DMS114 treated with DMSO at 0.1 percent for 48 hours (cell line): ENCODE results near the gene CHRNB1.

Experiments used
- DNase-seq: peaks from one replicate; lab custom pipeline; 2025; ENCODE audit not compliant: unreplicated experiment; lab: John Stamatoyannopoulos, UW

Gene CHRNB1

DNA sequence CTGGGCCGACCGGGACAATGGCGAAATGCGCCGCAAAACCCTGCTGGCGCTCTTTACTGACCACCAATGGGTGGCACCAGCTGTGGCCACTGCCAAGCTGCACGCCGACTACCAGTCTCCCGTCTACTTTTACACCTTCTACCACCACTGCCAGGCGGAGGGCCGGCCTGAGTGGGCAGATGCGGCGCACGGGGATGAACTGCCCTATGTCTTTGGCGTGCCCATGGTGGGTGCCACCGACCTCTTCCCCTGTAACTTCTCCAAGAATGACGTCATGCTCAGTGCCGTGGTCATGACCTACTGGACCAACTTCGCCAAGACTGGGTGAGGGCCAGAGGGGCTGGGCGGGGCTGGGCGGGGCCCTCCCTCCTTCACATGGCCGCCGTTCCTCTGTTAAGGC, 29.1 kb upstream of the CHRNB1 start:
- no peak for DNase-seq

DNA sequence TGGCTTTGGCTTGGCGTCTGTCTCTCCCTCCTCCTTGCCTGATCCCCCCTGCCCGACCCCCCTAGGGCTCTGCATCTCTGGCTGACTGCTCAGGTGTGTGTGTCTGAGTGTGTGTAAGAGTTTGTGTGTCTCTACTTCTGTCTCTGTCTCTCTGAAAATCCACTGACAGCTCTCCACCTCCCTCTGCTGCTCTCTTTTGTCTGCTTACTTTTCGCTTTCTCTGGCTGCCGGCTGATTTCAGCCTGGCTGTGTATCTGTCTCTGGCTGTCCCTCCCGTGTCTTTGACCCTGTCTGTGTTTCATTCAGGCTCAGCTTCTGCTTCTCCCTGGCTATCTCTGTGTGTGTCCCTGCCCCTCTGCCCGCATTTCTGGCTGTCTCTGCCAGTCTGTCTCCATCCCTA, 28.5 kb upstream of the CHRNB1 start:
- no peak for DNase-seq

DNA sequence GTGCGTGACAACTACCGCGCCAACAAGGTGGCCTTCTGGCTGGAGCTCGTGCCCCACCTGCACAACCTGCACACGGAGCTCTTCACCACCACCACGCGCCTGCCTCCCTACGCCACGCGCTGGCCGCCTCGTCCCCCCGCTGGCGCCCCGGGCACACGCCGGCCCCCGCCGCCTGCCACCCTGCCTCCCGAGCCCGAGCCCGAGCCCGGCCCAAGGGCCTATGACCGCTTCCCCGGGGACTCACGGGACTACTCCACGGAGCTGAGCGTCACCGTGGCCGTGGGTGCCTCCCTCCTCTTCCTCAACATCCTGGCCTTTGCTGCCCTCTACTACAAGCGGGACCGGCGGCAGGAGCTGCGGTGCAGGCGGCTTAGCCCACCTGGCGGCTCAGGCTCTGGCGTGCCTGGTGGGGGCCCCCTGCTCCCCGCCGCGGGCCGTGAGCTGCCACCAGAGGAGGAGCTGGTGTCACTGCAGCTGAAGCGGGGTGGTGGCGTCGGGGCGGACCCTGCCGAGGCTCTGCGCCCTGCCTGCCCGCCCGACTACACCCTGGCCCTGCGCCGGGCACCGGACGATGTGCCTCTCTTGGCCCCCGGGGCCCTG, 27.7 kb upstream of the CHRNB1 start:
- DNase-seq = no peak

DNA sequence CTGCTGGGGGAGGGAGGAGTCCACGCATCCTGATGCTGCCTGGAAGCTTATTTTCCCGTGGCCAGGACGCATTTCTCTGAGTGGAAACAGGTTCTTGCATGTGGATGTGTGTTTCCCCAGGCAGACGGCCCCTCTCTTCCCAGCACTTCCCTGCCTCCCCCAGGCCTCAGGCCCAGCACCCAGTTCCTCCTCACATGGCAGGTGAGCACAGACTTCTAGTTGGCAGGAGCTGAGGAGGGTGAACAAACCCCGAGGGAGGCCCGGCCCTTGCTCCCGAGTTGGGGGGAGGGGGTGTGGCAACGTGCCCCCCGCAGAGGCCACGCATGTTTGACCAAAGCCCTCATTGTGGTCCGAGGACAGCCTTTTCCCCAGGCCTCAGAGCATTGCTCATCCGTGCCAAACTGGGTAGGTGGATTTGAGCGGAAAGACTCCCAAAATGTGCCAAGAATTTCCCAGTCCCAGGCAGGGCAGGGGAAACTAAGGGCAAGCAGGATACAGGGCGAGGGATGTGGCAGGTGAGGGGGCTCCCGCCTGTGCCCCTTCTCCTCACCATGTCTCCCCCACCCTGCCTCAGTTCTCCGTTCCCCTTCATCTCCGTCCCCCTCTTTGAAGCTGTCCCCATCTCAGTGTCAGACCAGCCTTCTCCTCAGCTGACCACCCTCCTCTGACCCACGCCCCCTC, 26.2 kb upstream of the CHRNB1 start:
- DNase-seq = no peak

- no peak for DNase-seq
These were observed 24.8 kb upstream of the CHRNB1 start, which contains the start of gene SPEM1 for GRCh38 chr17:7419819-7420610. Gene SPEM1, plus strand, starts transcription at chr17:7420324. Its CDS starts 61 bp downstream, at chr17:7420385.

DNA sequence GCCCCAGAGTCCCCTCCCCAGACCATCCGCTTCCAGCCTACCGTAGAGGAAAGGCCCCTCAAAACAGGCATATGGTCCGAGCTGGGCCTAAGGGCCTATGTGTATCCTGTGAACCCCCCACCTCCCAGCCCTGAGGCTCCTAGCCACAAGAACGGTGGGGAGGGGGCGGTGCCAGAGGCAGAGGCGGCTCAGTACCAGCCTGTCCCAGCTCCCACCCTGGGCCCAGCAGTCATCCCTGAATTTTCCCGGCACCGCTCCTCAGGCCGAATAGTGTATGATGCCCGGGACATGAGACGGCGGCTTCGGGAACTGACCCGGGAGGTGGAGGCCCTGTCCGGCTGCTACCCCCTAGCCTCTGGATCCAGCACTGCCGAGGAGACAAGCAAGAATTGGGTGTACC, 23.7 kb upstream of the CHRNB1 start:
- no peak for DNase-seq

GRCh38 chr17:7423679-7424078, 21.2 kb upstream of the CHRNB1 start:
- no peak for DNase-seq

- no peak for DNase-seq
These were observed 19.5 kb upstream of the CHRNB1 start, which contains the start of gene SPEM2 for GRCh38 chr17:7425316-7425715. Gene SPEM2, plus strand, starts transcription at chr17:7425616. Its CDS starts 73 bp downstream, at chr17:7425689.

DNA sequence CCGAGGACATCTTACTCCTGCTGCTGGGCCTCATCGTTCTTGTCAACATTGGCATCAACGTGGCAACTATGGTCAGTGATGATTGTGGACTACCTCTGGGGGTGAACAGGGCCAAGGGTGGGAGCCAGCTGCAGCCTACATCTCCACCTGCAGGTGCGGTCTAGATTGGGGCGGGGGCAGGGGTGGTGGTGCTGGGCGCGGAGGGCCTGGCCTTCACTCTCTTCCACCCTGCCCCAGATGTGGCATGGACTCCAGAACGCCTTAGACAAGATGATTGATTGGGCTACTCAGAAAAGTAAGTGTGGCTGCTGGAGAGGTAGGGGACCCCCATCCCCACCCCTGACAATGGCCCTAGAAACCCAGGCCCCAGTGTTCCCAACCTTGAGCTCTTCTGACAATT, 19.1 kb upstream of the CHRNB1 start:
- no peak for DNase-seq

DNA sequence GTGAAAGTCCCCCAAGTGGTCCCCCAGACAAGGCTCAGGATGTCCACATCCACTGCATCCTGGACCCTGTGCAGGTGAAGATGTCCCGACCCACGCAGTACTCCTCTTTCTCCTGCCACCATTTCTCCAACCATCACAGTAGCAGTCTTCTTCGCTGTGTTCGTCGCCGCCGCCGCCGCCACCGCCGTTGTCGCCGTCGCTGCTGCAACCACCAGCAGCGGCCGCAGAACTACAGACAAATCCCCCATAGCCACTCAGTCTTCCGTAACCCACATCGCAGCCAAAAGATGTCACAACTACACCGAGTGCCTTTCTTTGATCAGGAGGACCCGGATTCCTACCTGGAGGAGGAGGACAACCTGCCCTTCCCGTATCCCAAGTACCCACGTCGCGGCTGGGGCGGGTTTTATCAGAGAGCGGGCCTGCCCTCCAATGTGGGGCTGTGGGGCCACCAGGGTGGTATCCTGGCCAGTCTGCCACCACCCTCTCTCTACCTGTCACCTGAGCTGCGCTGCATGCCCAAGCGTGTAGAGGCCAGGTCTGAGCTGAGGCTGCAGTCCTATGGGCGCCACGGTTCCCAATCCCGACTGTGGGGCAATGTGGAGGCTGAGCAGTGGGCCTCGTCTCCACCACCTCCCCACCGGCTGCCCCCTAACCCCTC, 18.5 kb upstream of the CHRNB1 start:
- no peak for DNase-seq

DNA sequence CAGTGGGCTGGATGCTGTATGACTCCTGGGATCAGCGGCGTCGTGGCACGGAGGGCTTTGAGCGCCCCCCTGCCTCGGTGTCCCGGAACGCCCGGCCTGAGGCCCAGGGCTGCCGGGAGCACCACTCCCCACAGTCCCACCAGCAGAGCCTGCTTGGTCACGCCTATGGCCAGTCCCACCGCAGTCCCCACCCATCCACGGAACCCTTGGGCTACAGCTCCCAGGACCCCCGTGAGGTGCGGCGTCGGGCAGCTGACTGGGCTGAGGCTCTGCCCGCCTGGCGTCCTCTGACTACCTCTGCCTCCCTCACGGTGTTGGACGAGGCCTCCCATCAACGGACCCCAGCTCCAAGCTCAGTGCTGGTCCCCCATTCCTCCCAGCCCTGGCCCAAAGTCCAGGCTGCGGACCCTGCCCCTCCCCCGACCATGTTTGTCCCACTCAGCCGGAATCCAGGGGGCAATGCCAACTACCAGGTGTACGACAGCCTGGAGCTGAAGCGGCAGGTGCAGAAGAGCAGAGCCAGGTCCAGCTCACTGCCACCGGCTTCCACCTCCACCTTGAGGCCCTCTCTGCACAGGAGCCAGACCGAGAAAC, 17.9 kb upstream of the CHRNB1 start:
- no peak for DNase-seq

GRCh38 chr17:7427549-7427948, 17.3 kb upstream of the CHRNB1 start:
- no peak for DNase-seq

GRCh38 chr17:7428557-7428956, 16.3 kb upstream of the CHRNB1 start, which contains the start of gene SPEM3:
Gene SPEM3, plus strand, starts transcription at chr17:7428857. Its CDS starts 46 bp downstream, at chr17:7428903.
- DNase-seq = no peak

DNA sequence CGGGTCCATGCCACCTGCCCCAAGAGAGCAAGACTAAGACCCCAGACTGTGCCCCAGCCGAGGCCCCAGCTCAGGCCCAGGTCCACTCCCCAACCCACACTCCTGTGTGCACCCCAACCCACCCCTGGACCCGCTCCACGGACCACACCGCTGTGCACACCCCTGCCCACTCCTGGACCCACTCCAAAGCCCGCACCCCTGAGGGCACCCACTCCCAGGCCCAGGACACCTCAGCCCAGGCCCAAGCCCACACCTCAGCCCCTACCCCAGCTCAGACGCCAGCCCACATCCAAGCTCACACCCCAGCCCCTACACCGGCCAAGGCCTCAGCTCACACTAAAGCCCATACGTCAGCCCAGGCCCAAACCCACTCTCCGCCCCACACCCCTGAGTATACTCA, 15.1 kb upstream of the CHRNB1 start:
- DNase-seq = no peak

GRCh38 chr17:7431231-7431630, 13.6 kb upstream of the CHRNB1 start:
- DNase-seq = no peak

DNA sequence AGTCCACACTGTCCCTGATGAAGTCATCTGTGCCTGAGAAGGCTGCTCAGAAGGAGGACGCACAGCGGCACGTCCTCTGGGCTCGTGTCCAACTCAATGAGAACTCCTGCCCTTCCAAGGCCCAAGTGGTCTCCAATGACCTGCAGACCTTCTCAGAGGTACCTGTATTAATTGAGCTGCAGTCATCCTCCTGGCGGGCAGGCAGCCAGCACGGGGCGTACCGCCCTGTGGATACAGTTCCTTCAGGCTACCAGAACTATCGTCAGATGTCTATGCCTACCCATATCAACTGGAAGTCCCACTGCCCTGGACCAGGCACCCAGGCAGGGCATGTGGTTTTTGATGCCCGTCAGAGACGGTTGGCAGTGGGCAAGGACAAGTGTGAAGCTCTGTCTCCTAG, 12.6 kb upstream of the CHRNB1 start:
- DNase-seq = no peak

DNA sequence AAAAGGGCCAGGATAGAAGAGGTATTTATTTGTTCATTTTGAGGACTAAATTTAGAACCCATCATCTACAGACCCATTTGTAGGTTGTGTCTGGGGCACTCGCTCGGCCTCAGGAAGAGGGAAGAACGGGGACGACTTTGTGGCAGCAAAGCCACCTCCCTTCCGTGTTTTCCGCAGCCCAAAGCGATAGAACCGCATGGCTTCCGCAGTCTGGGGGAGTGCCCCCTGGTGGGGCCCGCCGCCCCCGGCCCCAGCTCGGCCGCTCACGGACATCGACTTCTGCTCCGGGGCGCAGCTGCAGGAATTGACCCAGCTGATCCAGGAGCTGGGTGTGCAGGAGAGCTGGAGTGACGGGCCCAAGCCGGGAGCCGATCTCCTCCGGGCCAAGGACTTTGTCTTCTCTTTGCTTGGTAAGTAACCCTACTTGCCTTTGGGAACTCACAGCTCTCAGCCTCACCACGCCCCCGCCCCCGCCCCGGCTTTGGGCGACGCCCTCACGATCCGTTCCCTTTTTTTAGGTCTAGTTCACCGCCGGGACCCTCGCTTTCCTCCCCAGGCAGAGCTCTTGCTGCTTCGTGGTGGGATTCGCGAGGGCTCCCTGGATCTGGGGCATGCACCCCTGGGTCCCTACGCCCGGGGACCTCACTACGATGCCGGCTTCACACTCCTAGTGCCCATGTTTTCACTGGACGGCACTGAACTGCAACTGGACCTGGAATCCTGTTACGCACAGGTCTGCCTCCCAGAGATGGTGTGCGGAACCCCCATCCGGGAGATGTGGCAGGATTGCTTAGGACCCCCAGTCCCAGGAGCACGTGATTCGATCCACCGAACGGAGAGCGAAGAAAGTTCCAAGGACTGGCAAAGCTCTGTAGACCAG, 8.9 kb upstream of the CHRNB1 start:
- no peak for DNase-seq

DNA sequence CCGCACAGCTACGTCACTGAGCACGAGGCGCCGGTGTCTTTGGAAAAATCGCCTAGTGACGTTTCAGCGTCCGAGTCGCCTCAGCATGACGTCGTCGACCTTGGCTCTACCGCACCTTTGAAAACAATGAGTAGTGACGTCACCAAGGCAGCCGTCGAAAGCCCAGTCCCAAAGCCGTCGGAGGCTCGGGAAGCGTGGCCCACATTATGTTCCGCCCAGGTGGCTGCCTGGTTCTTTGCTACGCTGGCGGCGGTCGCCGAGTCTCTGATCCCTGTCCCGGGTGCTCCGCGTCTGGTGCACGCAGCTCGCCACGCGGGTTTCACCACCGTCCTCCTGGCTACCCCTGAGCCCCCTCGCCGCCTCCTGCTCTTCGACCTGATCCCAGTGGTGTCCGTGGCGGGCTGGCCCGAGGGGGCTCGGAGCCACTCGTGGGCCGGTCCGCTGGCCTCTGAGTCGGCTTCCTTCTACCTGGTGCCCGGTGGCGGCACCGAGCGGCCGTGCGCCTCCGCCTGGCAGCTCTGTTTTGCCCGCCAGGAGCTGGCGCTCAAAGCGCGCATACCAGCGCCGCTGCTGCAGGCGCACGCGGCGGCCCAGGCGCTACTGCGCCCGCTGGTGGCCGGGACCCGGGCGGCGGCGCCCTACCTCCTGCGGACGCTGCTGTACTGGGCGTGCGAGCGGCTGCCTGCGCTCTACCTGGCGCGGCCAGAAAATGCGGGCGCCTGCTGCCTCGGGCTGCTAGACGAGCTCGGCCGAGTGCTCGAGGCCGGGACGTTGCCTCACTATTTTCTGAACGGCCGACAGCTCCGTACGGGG, 8.1 kb upstream of the CHRNB1 start:
- DNase-seq = peak; percentile 36

DNA sequence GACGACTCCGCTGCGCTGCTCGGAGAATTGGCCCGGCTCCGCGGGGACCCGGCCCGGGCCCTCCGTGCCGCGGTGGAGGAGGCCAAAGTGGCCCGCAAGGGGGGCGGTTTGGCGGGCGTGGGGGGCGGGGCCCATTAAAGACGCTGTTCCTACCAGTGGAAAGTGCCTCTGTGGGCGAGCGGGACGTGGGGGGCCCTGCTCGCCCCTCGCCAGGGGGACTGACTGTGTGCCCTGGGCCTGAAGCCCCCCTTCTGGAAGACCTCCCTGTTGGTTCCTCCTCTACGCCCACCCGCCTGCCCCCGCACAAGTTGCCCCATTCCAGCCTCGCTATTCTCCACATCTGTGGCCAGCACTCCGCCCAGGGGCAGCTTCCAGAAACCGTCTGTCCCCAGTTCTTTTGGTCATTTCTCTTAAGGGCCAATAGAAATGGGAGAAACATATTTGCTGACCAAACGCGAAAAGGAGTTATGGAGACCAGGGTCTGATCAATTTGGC, 7.4 kb upstream of the CHRNB1 start:
- DNase-seq = no peak
